Thoracic aorta (tissue), 2 donors: ENCODE measurements around the gene USP40. TPM values are rescaled to one million over a fixed set of nuclear protein-coding genes. Genes with fewer than 3 reads are reported as not detected.

Experiments
- ATAC-seq: fragments of 150-250 bp; one replicate; pipeline ENCODE4 v1.8.0; 2017; ENCODE audit warnings: low read depth; ENCODE audit not compliant: insufficient number of reproducible peaks, low FRiP score
- DNase-seq: peaks from one replicate; pipeline ENCODE4 v3.0.0-alpha.2; 2020; ENCODE audit warnings: low spot score
- H3K27ac ChIP-seq, 2 donors: fragments of 200-600 bp; sonication (generic); 1 replicate in 1 of 2; 2 replicates in 1 of 2; pipeline ENCODE4 v1.5.1; 2016; ENCODE audit warnings: mild to moderate bottlenecking in 2 of 2, moderate library complexity in 2 of 2
- H3K27me3 ChIP-seq: fragments of 200-600 bp; sonication (generic); replicated peaks from 2 replicates; pipeline ENCODE4 v1.6.0; 2016; ENCODE audit warnings: mild to moderate bottlenecking; ENCODE audit not compliant: insufficient read depth
- H3K36me3 ChIP-seq: fragments of 200-600 bp; sonication (generic); one replicate; pipeline ENCODE4 v1.5.1; 2016
- H3K4me1 ChIP-seq, 2 donors: fragments of 200-600 bp; sonication (generic); 1 replicate in 1 of 2; 2 replicates in 1 of 2; pipeline versions ENCODE4 v1.5.1 to v1.6.0; 2016; ENCODE audit warnings: low read depth in 2 of 2, mild to moderate bottlenecking in 1 of 2; ENCODE audit not compliant: control insufficient read depth in 1 of 2
- H3K4me3 ChIP-seq: fragments of 200-600 bp; sonication (generic); 2 replicates; pipeline ENCODE4 v1.5.1; 2016; ENCODE audit warnings: mild to moderate bottlenecking
- H3K9me3 ChIP-seq: fragments of 200-600 bp; sonication (generic); 2 replicates; pipeline ENCODE4 v1.5.1; 2016
- total RNA-seq, 2 donors: library from RNA; depleted of rRNA; stranded (reverse); fragments of >200 nt; gene quantifications; one replicate each; pipeline versions ENCODE4 v1.1.0 to v1.2.3, GENCODE V29; 2016
- TF ChIP-seq, protein P1 (sequence below): fragments of 200-600 bp; sonication (generic); IDR thresholded peaks from one replicate; pipeline ENCODE4 v1.5.1; 2019; ENCODE audit warnings: antibody characterized with exemption

Gene USP40
- total RNA-seq, 2 donors from 2014 or later = 23.3 to 30.0 TPM

DNA sequence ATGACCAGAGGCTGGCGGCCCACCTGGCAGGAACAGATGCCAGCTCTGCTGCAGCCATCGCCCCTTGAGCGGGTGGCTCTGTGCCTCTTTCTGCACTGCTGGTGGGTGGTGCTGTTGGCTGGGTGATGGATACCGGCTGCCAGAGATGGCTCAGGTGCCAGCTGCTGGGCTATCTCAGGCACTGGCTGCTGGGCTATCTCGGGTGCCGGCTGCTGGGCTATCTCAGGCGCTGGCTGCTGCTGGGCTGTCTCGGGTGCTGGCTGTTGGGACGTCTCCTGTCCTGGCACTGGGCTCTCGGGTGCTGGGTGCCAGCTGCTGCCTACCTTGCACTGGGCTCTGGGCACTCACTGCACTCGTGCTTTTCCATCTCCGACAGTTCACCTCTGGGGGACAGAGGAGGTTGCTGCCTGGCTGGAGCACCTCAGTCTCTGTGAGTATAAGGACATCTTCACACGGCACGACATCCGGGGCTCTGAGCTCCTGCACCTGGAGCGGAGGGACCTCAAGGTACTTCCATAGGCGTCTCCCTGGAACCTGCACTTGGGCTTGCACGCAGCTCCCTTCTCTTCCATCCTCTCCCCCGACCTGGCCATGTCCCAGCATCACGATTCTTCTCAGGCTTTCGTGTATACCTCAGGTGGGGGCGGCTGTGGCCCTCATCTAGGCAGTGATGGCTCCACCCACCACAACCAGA lies 98.4 kb downstream of the USP40 start:
- Histone ChIP-seq H3K36me3 (peaks cover 39% of the 10 kb centered on the region), H3K4me1 (peaks cover 0 to 14% of the 10 kb centered on the region in 2 donors), H3K9me3 (no peaks in the 10 kb centered on the region), H3K4me3 (no peak overlapping the region), H3K27ac (no peak overlapping the region), H3K27me3 (no peaks in the 10 kb centered on the region)
- TF ChIP-seq, protein P1, sequence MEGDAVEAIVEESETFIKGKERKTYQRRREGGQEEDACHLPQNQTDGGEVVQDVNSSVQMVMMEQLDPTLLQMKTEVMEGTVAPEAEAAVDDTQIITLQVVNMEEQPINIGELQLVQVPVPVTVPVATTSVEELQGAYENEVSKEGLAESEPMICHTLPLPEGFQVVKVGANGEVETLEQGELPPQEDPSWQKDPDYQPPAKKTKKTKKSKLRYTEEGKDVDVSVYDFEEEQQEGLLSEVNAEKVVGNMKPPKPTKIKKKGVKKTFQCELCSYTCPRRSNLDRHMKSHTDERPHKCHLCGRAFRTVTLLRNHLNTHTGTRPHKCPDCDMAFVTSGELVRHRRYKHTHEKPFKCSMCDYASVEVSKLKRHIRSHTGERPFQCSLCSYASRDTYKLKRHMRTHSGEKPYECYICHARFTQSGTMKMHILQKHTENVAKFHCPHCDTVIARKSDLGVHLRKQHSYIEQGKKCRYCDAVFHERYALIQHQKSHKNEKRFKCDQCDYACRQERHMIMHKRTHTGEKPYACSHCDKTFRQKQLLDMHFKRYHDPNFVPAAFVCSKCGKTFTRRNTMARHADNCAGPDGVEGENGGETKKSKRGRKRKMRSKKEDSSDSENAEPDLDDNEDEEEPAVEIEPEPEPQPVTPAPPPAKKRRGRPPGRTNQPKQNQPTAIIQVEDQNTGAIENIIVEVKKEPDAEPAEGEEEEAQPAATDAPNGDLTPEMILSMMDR = no peak
- no peak for ATAC-seq
- no peak for DNase-seq

DNA sequence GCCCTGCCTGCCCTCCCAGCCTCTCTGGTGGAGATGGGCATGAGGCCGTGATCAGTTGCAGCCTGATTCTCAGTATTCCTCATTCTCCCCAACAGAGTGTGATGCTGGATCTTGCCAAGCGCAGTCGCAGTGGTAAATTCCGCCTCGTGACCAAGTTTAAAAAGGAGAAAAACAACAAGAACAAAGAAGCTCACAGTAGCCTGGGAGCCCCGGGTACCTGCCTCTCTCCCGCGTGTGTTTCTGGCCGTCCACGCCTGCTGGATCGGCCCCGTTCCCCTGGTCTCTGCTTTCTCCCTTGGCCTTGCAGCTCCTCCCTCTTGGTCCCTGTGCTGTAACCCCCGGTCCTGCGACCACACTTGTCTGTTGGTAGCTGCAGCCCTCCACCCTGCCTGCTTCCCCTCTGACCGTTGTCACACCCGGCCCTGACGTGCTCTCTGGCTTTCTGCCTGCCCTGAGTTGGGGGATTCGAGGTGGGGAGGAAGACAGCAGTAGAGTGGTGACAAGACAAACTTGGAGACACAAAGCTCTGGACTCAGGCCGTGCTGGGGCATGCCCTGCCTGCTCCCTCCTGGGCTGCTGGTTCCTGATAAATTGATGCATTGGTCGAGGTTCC lies 99.5 kb downstream of the USP40 start:
- H3K4me3 ChIP-seq = no peak overlapping the region
- H3K36me3 ChIP-seq = peaks cover 49% of the 10 kb centered on the region
- DNase-seq = no peak
- no peaks in the 10 kb centered on the region for H3K9me3 ChIP-seq
- peaks cover 0 to 14% of the 10 kb centered on the region in 2 donors for H3K4me1 ChIP-seq
- no peak overlapping the region for H3K27ac ChIP-seq
- no peaks in the 10 kb centered on the region for H3K27me3 ChIP-seq
- no peak for ATAC-seq
- TF ChIP-seq, protein P1 = no peak

DNA sequence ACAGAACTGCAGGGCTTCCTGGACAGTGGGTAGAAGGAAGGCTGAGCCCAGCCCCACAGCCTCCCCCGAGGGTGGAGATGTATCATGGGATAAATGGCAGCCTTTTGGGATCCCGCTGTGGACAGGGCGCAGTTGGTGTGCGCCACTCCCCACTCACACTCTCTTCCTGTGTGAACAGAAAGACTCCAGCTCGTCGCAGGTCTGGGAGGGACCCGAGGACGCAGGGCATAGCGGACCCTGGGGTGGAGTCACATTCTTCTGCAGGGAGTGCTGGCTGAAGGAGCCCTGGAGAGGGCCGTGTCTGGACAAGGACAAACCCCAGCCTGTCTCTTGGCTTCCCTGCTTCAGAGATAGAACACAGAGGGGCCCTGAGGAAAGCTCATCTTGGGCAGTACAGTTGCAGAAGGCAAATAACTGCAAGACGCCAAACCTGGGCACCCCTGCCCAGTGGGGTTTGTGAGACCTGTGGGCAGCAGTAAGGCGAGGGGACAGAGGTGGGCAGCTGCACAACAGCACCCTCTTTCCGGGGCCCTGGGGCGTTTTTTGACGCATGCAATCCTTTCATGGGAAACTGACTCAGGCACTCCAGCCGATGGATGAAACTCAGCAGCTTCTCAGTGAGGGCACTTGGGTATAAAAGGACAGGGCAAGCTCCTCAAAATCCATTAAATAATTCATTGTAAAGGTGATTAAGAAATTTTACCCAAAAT lies 101.9 kb downstream of the USP40 start:
- ATAC-seq = no peak
- H3K27ac ChIP-seq = no peak overlapping the region
- H3K36me3 ChIP-seq = peaks cover 65% of the 10 kb centered on the region

DNA sequence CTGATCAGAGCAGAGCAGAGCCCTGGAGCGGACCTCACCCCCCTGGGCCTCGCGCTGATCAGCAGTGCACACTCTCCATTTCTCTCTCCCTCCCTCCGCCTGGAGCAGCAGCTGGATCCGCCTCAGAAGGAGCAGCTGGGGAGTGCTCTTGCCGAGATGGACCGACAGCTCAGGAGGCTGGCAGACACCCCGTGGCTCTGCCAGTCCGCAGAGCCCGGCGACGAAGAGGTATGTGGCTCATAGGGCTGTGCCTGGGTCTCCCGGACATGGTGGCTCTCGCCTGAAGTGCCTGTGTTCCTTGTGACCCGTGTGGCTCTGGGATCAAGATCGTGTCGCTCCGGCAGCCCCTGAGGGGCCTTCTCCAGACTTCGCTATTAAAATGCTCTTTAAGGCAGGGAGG lies 102.5 kb downstream of the USP40 start:
- no peaks in the 10 kb centered on the region for H3K27me3 ChIP-seq
- no peaks in the 10 kb centered on the region for H3K9me3 ChIP-seq
- TF ChIP-seq, protein P1 = no peak
- DNase-seq = no peak
- no peak overlapping the region for H3K27ac ChIP-seq
- H3K4me3 ChIP-seq = no peak overlapping the region
- H3K4me1 ChIP-seq = no peaks in the 10 kb centered on the region
- no peak for ATAC-seq
- H3K36me3 ChIP-seq = peaks cover 70% of the 10 kb centered on the region

More for the DNA sequence above, 101.9 kb downstream of the USP40 start:
- DNase-seq = no peak
- H3K9me3 ChIP-seq = no peaks in the 10 kb centered on the region
- no peaks in the 10 kb centered on the region for H3K27me3 ChIP-seq
- no peak overlapping the region for H3K4me3 ChIP-seq
- peaks cover 0 to 6% of the 10 kb centered on the region in 2 donors for H3K4me1 ChIP-seq
- TF ChIP-seq, protein P1 = no peak

DNA sequence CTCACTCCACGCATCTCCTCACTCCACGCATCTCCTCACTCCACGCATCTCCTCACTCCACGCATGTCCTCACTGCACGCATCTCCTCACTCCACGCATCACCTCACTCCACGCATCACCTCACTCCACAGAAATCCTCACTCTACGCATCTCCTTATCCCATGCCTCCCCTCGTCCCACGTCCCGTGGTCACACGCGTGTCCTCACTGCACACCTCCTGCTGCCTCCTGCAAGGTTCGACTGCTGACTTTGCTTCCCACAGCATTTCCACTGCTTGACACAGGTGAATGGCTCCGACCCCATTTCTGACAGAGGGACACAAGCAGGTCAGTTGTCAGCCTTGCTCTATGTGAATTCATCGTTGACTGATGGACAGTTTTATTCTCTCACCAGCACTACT lies 103.0 kb downstream of the USP40 start:
- peaks cover 72% of the 10 kb centered on the region for H3K36me3 ChIP-seq

More for the DNA sequence above, 103.0 kb downstream of the USP40 start:
- Histone ChIP-seq H3K9me3 (no peaks in the 10 kb centered on the region), H3K4me3 (no peak overlapping the region), H3K4me1 (no peaks in the 10 kb centered on the region), H3K27me3 (no peaks in the 10 kb centered on the region), H3K27ac (no peak overlapping the region)
- DNase-seq (no peak), ATAC-seq (no peak)
- TF ChIP-seq, protein P1 = no peak
